Measurements from ENCODE around the gene CA4.

GRCh38 chr17:60160829-60161501, 11.2 kb downstream of the CA4 start:
- TF ChIP-seq ELF4 (CRISPR knock-in tag; IDR thresholded peaks at IDR 0.05; ENCODE audit: low read depth) (no peak), GABPB1 (CRISPR knock-in tag; IDR thresholded peaks at IDR 0.05) (no peak), ZSCAN18 (CRISPR knock-in tag; IDR thresholded peaks at IDR 0.05) (no peak), CTCF (IDR thresholded peaks at IDR 0.05) (no peak), MAX (CRISPR knock-in tag; IDR thresholded peaks at IDR 0.05) (no peak), CREM (CRISPR knock-in tag; IDR thresholded peaks at IDR 0.05) (no peak), E2F5 (CRISPR knock-in tag; IDR thresholded peaks at IDR 0.05) (no peak), NR1H2 (CRISPR knock-in tag; IDR thresholded peaks at IDR 0.05) (no peak), USF1 (CRISPR knock-in tag; IDR thresholded peaks at IDR 0.05) (no peak), JUN (CRISPR knock-in tag; IDR thresholded peaks at IDR 0.05) (no peak), ETV6 (CRISPR knock-in tag; IDR thresholded peaks at IDR 0.05) (no peak), ATF6 (CRISPR knock-in tag; IDR thresholded peaks at IDR 0.05) (no peak), FOXJ3 (CRISPR knock-in tag; IDR thresholded peaks at IDR 0.05; ENCODE audit: borderline replicate concordance) (no peak)
